Measurements from ENCODE around the gene STK10.

- TF ChIP-seq EZH2 (IDR thresholded peaks at IDR 0.05; ENCODE audit: borderline replicate concordance, low read depth, low read length, severe bottlenecking) (no peak), CTCF (IDR thresholded peaks at IDR 0.05; ENCODE audit: borderline replicate concordance, extremely low read depth, low read length, poor library complexity, severe bottlenecking) (no peak)
Measured at GRCh38 chr5:172150514-172151425, 37.3 kb downstream of the STK10 start.
